Tibial nerve (tissue), 4 donors: ENCODE results near the gene ACTN1.

Source experiments
- EP300 ChIP-seq, 2 donors: sonication (generic); formaldehyde crosslinking; IDR thresholded peaks; one replicate each; pipeline ENCODE4 v1.6.1; 2017; ENCODE audit warnings: antibody characterized with exemption in 2 of 2, mild to moderate bottlenecking in 1 of 2
- POLR2A ChIP-seq, 2 donors: fragments of 450-650 bp; IDR thresholded peaks; one replicate each; pipeline ENCODE4 v1.6.1; 2017; ENCODE audit warnings: antibody characterized with exemption in 2 of 2, mild to moderate bottlenecking in 2 of 2, moderate library complexity in 2 of 2
- TF ChIP-seq, protein P1 (sequence below), 5 experiments: fragments of 200-600 bp in 3 of 5; fragments of 450-650 bp in 2 of 5; sonication (generic) in 3 of 5; IDR thresholded peaks; one replicate each; pipeline ENCODE4 v1.5.1; 2016 to 2019; ENCODE audit warnings: antibody characterized with exemption in 5 of 5, mild to moderate bottlenecking in 3 of 5, moderate library complexity in 2 of 5

DNA sequence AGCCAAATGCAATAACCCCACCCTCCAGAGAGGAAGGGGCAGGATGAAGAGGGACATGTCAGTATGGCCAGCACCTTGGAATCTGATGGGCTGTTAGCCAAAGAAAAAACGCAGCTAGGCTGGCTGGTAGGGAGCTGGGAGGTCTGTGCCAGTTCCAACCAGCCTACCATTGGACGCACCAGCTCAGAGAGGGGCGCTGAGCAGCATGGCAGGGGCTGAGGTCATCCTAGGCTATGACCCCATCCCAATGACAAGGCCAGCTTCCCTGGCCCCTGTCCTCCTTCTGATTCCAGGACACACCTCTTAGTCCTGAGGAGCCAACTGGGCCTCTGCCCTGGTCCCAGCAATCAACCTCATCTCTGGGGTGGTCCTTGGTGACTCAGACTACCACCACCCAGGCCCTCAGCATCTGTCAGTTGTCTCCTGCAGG, 12.2 kb downstream of the ACTN1 start:
- TF ChIP-seq, protein P1, sequence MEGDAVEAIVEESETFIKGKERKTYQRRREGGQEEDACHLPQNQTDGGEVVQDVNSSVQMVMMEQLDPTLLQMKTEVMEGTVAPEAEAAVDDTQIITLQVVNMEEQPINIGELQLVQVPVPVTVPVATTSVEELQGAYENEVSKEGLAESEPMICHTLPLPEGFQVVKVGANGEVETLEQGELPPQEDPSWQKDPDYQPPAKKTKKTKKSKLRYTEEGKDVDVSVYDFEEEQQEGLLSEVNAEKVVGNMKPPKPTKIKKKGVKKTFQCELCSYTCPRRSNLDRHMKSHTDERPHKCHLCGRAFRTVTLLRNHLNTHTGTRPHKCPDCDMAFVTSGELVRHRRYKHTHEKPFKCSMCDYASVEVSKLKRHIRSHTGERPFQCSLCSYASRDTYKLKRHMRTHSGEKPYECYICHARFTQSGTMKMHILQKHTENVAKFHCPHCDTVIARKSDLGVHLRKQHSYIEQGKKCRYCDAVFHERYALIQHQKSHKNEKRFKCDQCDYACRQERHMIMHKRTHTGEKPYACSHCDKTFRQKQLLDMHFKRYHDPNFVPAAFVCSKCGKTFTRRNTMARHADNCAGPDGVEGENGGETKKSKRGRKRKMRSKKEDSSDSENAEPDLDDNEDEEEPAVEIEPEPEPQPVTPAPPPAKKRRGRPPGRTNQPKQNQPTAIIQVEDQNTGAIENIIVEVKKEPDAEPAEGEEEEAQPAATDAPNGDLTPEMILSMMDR (IDR thresholded peaks at IDR 0.05), result no peak
- no peak for TF ChIP-seq EP300 (IDR thresholded peaks at IDR 0.05)
- no peak for TF ChIP-seq POLR2A (IDR thresholded peaks at IDR 0.05)
